NCI-H128 (cell line): ENCODE results near the gene MITD1.
A peak's percentile ranks its signal among the peaks of the same experiment; 100 is the strongest.
"Not testable (repeated sequence)": the region's sequence is repeated elsewhere in the genome, so short reads cannot be mapped to it uniquely, and the experiment has no call there.

Experiments used
- DNase-seq: peaks from one replicate; lab custom pipeline; 2025; ENCODE audit not compliant: unreplicated experiment; lab: John Stamatoyannopoulos, UW

Gene MITD1

DNA sequence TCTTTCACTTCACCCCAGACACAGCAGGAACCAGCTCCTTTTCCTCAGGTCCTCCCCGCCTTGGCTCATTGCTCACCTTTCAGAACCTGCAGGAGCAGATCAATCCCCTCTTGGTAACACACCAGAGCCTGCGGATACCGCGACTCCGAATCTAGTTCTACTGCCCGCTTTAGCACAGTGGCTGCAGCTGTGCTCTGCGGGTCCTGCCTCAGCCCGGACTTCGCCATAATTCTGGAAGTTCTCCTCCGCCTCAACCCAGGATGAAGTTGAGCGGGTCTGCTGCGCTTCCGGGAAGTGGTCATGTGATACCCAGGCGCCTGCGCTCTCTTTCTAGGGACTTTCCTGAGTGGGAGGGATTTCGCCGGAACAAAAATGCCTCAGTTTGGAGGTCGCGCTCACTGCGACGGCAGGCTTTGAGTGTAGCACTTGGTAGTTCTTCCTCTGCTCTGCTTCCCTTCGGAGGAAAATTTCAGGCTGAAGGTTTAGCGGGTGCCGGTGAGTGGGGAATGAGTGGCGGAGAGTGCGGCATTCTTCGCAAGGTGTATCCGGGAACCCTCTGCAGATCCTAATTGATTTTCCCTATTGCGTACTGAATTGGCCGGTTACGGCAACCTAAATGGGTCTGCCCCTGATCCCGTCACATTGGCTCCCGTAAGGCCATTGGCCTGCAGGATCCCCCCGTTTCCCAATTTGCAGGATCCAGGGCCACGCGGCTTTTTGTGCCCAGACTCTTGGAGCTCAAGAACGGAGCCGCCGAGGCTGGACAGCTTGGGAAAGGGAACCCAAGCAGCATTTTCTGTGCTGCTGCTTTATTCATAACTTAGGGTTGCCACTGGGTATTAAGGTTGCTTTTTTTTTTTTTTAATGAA lies at the start of gene MITD1, which contains the start of gene MRPL30:
MITD1 (minus strand) TSS at position 304 of the 869 bp plus-strand sequence; CDS start at position 227, 77 bp downstream.
MRPL30 (plus strand) TSS at position 430 of the 869 bp plus-strand sequence. CDS start 5,020 bp downstream, outside the sequence.
- DNase-seq = peak; percentile 97

DNA sequence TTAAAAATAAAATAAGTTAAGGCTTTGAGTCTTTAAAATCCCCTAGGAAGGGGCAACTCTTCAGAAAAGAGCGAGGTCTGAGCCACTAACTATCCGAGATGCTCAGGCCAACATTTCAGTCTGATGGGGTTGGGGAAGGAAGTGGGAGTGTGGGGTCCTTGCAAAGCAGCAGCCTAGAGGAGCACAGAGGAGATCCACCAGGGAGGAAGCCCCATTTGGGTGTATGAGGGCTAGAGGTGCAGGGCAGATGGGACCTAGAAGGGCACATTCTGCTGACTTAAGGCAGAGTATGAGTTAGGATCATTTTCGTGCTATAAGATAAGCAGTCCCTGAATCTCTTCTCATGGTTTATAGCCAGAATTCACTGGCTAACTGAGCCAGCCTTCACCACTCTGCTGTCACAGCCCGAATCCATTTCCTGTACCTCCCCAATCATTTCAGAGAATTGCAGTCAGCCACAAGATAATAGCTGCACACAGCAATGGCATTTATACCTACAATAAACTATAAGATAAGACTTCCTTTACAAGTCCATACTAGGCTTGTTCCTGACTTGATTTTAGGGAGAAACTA lies 37.2 kb upstream of the MITD1 start:
- DNase-seq = no peak

DNA sequence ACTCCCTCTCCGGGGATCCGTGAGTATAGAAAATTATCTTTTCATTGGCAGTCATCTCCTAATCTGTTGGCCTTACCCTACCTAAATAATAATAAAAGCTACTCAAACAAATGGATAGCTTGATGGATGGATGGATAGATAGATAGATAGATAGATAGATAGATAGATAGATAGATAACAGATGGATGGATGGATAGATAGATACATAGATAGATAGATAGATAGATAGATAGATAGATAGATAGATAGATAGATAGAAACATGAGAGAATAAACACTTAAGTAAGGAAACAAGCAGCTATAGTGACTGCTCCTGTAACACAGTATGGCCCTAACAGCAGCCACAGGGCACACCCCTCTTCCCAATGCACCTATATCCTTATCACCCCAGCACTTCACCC lies 35.2 kb upstream of the MITD1 start:
- DNase-seq = no peak

DNA sequence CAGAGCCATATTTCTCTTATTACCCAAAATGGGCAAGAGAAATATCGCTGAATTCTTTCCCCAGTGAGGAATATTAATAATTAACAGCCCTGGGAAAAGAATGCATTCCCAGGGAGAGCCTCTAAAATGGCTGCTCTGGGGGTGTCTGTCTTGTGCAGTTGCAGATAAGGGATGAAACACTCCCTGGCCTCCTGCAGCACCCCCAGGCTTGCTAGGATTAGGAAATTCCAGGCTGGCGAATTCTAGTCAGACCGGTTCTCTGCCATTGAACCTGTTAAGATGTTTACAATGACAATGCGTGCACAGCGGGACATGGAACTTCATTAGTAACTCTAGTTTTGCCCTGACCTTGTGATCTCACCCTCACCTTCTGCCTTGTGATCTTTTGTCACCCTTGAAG lies 24.6 kb upstream of the MITD1 start:
- DNase-seq = no peak

DNA sequence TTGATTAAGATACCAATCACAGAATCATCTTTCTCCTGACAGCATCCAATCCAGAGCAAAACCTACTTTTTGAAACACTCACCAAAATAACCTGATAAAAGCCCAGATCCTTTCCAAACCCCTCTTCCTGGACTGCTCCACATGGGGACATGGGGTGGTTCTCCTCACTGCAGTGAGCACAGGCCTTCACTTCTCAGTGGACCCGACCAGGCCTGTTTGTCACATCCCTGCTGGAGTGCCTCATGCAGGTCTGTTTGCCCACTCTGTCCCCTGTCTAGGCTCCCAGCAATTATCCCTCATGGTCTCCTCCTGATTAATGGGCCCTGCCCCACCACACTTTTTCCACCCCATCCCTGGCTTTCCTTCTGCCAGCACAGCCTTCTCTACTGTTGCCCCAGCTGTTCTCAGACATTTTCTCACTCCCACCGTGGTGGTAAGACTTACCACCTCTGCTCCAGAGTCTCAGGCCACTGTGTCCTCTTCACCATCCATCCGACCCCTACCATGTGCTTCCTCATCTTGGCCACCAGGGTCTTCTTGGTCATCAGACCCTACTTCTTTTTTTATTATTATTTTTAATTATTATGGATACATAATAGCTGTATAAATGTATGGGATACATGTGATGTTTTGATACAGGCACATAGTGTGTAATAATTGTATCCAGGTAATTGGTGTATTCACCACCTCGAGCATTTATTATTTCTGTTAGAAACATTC lies 21.3 kb upstream of the MITD1 start:
- DNase-seq = no peak

DNA sequence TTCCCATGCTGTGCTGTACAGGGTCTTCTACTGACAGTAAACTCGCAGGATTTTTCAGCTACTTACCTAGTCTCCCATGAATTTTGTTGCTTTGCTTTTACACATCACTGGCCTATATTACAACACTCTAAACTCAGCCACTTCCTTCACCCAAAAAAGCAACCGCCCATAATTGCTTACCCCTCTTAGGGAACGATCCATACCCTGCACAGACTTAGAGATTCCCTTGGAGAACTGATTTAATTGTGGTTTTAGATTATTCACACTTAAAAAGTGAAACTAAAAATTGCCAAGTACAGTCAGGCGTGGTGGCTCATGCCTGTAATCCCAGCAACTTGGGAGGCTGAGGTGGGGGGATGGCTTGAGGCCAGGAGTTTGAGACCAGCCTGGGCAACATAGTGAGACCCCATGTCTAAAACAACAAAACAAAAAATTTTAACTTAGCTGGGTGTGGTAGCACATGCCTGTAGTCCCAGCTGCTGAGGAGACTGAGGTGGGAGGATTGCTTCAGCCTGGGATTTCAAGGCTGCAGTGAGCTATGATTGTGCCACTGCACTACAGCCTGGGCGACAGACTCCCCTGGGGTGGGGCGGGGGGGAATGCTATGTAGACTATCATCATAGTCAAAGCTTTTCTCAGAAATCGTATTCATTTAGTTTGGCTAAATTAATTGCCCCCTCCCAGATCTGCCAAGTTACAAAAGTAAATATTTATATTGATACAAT lies 19.4 kb upstream of the MITD1 start:
- no peak for DNase-seq

DNA sequence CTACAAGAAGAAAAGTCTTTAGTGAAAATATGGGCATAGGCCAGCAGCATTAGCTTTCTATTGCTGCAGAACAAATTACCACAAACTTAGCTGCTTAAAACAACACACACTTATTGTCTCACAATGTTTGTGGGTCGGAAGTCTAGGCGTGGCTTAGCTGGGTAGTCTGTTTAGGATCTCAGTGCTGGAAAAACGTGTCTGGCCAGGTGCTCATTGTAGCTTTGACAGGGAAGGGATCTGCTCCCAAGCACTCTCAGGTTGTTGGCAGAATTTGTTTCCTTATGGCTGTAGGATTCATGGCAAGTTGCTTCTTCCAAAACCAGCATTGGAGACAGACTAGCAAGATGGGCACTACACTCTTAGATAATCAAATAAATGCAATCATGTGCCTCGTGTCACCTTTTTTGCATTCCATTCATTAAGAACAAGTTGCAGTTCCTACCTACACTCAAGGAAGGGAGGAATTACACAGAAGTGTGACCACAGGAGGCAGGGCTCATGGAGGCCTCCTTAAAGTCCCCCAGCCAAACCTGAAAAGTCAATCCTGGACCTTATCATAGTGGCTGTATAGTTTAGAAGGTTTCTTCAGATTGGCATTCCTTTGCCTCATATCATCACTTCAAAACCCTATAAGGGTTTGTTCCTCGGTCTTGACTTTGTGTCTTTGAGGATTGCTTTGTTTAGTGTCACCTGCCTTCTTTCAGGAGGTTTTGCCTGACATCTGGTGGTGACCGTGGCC lies 17.4 kb upstream of the MITD1 start:
- DNase-seq = no peak

DNA sequence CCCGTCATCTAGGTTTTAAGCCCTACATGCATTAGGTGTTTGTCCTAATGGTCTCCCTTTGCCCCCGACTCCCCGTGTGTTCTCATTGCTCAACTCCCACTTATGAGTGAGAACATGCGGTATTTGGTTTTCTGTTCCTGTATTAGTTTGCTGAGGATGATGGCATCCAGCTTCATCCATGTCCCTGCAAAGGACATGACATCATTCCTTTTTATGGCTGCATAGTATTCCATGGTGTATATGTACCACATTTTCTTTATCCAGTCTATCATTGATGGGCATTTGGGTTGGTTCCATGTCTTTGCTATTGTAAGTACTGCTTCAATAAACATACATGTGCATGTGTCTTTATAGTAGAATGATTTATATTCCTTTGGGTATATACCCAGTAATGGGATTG lies 11.5 kb upstream of the MITD1 start:
- not testable (repeated sequence) for DNase-seq

DNA sequence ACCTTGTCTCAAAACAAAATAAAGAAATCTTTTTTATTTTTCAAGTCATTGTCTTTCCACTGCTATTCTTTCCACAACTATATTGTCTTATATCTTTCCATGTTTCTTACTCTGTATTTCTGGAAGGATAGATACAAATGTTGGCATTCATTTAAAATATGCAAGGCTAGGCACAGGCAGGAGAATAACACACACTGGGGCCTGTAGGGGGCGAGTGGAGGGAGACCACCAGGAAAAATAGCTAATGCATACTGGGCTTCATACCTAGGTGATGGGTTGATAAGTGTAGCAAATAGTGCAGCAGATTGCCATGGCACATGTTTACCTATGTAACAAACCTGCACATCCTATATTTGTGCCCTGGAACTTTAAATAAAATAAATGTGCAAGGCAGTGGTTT lies 9.7 kb upstream of the MITD1 start:
- DNase-seq = no peak

DNA sequence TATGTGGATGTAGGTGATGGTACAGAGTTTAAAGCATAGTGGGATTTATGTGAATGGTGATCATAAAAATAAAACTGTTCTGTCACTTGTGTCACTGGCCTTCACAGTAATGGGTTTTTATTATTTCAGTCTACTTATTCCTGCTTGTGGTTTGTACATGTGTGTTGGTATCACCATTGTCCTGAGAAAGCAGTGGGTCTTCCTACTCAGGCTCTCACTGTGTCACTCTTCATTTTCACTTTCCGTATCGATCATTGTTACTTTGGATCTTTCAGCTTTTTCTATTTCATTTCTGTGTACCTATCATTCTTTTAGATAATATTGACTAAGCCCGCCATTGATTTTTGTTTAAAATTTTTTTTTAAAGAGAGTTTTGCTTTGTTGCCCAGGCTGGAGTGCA lies 7.5 kb upstream of the MITD1 start:
- DNase-seq = no peak

DNA sequence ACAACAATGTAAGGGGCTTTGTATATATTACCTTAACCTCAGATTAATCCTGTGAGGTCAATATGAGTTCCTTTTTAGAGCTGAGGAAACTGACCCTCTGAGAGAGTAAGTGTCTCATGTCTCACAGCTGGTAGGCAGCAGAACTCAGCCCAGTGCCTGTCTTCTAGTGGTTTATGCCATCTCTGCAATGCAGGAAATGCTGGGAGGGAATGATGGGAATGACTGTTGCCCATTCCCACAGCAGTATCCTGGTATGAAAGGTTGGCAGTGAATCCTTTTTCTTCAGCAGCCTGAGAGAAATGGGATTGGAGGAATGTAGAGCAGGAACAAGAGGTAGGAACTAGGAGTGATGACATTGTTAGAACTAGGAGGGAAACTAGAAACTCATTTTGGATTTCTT lies 6.2 kb upstream of the MITD1 start:
- no peak for DNase-seq

DNA sequence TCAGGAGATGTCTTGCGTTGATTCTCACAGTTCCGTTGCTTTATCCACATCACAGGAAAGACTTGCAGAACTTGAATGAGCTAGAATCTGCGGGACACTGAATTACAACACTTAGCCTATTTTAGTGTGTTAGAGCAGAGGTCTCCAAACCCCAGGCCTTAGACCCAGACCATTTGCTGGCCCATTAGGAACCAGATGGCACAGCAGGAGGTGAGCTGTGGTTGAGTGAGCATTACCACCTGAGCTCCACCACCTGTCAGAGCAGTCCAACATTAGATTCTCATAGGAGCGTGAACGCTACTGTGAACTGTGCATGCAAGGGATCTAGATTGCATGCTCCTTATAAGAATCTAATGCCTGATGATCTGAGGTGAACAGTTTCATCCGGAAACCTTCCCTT lies 4.0 kb upstream of the MITD1 start:
- no peak for DNase-seq

DNA sequence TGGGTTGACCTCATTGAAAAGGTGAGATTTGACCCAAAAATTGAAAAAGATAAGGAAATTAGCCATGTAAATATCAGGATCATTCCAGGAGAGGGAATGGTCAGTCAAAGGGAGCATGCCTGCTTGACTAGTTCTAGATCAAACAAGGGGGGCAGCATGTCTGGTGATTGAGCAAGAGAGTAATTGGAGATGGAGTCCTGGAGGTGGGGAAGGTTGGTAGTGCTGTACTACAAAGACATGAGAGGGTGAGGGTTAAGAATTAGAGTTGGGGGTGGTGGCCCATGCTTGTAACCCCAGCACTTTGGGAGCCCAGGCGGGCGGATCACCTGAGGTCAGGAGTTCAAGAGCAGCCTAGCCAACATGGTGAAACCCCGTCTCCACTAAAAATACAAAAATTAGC lies 2.2 kb upstream of the MITD1 start:
- no peak for DNase-seq

DNA sequence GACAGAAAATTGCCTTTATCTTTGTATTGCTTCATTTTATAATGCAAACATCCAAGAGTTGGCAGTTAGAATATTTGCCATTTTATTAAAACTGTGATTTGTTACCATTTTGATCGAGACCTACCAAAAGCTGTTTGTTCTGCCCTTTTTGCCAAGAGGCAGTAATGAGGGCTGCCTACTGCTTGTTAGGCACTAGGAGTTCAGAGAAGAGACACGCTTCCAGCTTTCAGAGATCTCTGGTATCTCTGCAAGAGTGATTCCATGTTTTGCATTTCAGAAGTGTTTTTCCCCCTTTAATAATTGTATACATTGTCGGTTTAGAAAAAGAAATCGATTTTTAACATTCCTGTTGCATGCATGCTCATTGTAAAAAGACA lies 754 bp upstream of the MITD1 start:
- DNase-seq = no peak

DNA sequence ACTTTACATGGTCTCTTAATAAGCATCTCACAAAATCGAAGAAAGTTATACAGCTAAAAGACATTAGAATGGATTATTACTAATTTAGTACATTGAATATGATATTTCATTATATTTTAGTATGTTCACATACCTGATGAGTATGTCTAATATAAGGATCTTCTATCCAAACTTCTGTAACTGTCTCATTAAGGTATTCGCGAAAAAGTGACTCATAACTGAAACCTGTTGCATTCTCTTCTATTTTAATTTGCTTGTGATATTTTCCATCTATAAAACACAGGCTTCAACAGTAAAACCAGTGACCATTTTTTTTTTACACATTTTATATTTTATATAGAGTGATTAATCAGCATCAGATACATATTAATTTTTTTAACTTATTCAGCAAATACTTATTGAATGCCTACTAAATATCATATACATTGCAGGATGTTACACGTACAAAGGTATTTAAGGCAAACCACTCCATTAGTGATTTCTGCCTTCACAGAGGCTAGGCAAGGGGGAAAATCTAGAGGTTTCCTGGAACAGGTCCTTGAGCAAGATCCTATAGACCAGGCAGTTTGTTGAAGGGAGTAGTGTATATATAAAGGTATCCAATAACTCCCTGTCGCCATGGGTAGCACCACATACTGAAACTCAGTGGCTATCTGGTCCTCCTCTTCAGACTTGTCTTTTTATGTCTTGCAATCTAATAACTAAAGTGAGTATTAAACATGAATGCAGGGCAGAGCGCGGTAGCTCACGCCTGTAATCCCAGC lies 9.3 kb downstream of the MITD1 start:
- no peak for DNase-seq

DNA sequence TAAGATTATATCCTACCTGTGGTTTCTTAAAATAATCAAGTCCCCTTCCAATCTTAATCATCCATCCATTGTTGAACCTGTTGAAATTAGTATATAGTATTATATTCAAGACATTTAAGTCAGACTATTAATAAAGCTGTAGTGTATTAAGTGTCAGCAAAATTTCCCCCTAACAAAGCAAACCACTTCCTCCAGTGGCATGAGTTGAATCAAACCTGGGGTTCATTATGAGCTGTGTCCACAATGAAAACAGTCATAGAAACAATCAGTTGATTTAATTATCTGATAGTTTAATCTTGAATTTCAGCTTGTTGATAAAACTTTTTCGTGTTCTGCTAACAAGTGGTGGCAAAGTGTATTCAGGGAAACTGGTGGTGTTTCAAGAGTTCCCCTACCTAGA lies 11.3 kb downstream of the MITD1 start:
- no peak for DNase-seq

DNA sequence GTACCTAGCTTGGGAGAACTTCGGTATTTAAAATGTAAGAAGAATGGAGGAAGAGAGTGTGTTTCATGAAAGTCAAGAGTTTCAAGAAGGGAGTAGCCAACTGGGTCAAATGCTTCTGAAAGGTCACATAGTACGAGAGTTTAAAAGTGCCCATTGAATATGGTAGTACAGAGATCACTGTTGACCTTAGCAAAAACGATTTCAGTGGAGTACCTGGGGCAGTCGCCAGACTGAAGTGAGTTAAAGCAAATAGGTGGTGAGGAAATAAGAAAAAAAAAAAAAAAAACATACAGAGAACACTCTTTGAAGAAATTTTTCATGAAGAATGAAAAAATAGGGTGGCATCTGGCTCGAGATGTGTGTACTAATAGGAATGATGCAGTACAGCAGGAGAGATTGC lies 14.6 kb downstream of the MITD1 start:
- DNase-seq = no peak

DNA sequence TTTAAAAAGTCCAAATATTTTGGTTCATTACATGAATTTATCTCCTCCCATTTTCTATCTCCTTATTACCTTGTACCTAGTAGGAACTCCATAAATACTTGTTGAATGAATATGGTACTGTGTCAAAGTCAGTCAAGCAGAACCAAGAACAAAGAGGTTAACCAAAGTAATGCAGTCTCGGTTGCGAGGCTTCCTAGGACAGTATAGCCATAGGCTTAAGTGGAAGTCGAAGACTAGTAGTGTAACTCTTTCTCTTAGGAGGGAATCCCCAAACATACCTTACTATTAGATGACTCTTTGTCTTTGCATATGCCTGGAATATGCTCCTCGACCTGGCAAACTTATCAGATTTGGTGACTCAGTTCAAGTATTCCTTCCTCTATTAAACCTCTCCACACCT lies 21.3 kb downstream of the MITD1 start:
- no peak for DNase-seq

DNA sequence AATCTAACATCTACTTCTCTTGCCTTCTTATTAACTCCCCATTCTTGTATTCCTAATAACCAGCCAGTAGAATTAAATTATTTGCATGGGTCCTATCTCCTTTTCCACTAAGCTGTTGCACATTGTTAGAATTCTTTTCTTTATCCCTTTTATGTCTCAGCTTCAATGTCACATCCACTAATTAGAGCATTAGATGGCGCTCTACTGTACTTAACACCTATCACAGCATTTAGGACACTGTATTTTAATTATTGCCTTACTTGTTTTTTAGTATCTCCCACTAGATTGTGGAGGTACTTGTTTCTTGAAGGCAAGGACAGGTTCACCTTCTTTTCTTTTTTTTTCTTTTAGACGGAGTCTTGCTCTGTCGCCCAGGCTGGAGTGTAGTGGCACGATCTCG lies 22.3 kb downstream of the MITD1 start:
- DNase-seq = no peak

DNA sequence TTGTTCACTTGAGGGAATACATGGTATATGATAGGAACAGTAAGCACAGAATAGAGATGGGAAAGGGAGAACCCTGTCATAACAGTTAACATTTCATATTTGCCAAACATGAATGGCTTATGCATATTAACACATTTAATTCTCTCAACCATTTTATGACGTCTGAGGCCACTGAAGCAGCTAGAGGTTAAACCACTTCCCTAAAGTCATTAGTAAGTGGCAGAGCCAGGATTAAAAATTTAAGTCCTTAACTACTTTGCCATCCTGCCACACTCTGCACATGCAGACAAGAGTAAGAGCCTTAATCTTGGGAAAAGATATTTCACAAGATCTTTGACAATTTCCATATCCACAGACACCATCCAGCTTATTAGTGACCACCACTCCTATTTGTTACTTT lies 24.0 kb downstream of the MITD1 start:
- no peak for DNase-seq
